Measurements from ENCODE around the gene ZNHIT6.

ZNHIT6 gene

DNA sequence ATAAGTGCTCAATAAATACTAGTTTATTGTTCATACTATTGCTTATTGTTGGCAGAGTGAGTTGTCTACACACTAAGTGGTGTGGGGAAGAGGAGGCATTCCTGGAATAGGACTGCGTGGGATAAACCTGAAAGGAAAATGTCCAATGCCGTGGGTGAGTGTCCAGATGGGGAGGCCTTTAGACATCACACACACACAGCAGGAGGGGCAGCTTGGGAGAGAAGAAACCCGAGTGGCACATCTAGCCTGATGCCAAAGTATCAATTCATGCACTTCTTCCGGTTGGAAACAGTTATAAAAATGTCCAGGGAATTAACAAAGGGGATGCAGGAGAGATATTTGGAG, 100.3 kb downstream of the ZNHIT6 start:
- TF ChIP-seq, protein P1, sequence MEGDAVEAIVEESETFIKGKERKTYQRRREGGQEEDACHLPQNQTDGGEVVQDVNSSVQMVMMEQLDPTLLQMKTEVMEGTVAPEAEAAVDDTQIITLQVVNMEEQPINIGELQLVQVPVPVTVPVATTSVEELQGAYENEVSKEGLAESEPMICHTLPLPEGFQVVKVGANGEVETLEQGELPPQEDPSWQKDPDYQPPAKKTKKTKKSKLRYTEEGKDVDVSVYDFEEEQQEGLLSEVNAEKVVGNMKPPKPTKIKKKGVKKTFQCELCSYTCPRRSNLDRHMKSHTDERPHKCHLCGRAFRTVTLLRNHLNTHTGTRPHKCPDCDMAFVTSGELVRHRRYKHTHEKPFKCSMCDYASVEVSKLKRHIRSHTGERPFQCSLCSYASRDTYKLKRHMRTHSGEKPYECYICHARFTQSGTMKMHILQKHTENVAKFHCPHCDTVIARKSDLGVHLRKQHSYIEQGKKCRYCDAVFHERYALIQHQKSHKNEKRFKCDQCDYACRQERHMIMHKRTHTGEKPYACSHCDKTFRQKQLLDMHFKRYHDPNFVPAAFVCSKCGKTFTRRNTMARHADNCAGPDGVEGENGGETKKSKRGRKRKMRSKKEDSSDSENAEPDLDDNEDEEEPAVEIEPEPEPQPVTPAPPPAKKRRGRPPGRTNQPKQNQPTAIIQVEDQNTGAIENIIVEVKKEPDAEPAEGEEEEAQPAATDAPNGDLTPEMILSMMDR (IDR thresholded peaks at IDR 0.05; ENCODE audit: low read depth, low read length): no peak
- no peak overlapping the region for H3K4me3 ChIP-seq (ENCODE audit: low read depth, low read length)

DNA sequence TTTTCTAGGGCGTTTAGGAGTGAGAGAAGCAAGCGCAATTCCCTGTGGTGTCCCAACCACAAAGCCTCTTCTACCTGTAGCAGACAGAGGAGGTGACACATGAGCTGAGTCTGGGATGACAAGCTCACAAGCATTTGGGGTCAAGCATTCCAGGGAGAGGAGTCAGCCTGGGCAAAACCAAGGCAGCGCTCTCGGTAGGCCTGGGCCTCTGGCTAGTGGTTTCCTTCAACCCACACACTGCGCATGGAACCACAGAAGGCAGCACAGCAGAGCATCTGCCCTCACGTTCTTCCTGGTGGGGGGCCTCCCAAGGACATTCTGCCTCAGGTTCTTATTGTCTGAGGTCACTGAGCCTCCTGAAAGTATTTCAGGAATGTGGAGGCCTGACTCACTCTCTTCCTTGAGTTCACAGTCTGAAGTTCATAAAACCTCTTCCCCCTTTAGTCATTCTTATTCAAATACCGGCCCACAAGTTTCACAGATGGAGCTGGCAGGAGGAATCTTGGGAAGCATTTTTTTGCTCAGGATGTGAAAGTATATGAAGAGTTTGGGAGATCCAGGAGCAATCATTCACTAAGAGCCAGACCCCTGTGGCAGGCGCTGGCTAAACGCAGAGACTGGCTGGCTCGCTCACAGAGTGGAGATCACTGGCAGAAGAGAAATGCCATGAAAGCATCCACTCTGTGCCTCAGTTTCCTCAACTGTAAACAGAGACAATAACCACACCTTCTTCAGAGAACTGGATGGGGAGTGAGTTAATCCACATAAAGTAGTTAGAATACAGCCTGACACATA, 100.9 kb downstream of the ZNHIT6 start:
- TF ChIP-seq, protein P1 (IDR thresholded peaks at IDR 0.05; ENCODE audit: low read depth, low read length): no peak
- no peak overlapping the region for H3K4me3 ChIP-seq (ENCODE audit: low read depth, low read length)

DNA sequence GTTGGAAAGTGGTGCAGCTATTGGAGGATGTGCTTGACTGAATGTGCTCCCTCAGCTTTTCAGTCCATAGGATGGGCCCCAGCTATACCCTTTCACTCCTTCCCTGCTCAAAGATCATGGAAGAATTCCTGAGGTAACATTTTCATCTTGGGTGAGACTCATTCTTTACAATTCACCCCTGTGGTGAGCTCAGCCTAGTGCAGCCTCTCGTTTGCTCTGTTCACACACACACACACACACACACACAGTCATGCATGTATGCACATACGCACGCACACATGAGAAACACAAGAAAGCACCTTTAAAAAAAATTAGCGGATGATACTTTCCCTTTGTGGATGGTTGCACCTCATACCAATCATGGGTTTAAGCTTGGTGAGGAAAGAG, 101.8 kb downstream of the ZNHIT6 start:
- no peak overlapping the region for H3K4me3 ChIP-seq (ENCODE audit: low read depth, low read length)
- TF ChIP-seq, protein P1 (IDR thresholded peaks at IDR 0.05; ENCODE audit: low read depth, low read length): no peak

DNA sequence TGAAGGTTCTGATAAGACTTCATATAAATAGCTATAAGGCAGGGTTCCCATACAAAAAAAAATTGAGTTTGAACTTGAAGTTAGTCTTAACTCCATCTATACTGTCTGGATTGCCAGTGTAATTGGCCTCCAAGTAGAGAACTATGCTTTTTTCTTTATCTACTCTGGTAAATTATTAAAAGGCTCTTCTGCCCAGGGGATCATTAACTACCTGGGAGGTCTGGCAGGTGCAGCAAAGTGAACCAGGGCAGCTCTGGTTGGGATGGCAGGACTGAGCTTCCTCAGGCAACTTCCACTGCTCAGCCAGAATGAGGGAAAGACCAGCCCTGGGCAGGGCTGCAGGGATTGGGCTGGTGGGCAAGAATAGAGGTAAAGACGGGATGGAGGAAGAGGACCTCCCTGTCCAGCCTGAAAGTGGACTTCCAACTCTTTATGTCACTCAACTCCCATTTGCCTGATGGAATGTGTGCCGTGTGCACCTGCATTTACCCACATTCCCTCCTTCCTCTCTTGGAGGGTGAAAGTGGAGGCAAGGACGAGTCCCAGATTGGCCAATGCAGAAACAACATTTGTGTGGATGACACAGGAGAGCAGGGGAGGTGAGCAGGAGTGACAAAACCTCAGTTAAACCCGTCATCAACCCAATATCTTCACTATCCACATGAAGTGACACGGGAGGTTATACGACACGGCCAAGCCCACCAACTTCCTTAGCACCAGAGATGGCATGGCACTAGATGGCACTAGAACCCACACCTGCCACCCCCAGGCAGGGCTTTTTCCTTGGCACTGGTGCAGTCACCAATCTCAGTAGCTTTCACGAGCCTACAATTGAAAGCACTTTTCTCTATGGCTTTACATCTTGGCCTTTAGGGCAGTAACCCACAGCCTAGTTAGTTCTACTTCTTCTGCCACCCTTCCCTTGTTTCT, 102.5 kb downstream of the ZNHIT6 start:
- TF ChIP-seq, protein P1 (IDR thresholded peaks at IDR 0.05; ENCODE audit: low read depth, low read length): 0 out of 2 replicates have a peak, but pooled peaks have one; percentile 4
- H3K4me3 ChIP-seq (ENCODE audit: low read depth, low read length): no peak overlapping the region

DNA sequence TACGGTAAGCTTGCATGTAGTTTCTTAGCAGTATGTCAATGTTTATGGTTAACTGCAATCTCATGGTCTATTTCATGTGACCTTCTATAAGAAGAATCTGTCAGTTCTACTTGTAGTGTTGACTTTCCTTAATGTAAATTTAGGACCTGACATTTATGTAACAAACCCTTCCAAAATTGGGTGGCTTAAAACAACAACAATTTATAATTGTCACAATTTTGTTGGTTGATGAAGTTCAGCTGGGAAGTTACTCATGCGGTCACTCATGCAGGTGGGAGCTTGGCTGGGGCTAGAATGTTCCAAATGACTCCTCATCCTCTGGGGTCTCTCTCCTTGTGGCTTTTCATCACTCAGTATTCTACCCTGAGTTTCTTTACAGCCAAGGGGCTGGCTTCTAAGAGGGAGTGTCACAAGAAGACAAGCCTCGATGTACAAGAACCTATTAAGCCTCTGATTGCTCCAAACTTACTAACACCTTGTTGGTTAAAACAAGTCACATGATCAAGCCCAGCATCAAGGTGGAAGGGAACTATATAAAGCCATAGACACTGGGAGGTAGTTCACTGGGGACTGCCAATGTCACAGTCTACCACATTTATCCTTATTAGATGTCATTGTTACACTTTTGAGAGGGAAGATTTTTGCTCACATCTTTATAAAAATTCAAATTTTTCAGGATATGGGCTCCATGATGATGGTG, 103.8 kb downstream of the ZNHIT6 start:
- TF ChIP-seq, protein P1 (IDR thresholded peaks at IDR 0.05; ENCODE audit: low read depth, low read length): no peak
- no peak overlapping the region for H3K4me3 ChIP-seq (ENCODE audit: low read depth, low read length)

DNA sequence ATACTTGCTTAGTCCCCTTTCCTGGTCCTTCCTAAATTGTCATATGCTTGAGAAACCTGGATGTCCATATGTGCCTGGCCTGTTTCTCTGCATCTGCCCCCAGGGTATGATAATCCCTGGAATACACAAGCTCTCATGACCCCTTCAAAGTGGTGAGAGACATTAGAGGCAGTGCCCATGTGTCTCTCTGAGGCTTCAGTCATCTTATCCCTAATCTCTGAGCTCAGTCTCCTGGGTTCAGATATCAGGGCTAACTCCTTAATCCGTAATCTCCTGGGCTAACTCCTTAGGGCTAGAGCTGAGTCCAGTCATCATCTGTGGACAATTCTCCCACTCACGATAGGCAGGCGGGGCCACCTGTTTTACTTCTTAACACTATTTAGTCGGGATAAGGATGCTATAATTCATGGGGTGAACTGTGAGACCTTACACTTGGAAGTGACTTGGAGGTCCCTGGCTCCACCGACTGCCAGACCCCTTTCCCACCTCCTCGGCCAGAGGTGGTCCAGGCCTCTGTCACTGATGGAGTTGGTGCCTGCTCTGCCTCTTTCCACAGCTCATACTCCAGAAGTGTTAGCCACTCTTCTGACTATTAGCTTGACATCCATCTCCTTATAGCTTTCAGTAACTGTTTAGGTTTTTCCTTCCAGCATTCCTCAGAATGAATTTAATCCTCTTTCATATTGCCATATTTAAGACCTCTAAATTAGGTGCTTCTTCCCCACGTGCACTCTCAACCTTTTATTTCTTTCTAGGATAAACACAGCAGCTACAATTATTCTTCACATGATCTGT, 105.0 kb downstream of the ZNHIT6 start:
- H3K4me3 ChIP-seq (ENCODE audit: low read depth, low read length): no peak overlapping the region
- TF ChIP-seq, protein P1 (IDR thresholded peaks at IDR 0.05; ENCODE audit: low read depth, low read length): no peak
